ENCODE data around the gene DNAH8.

DNA sequence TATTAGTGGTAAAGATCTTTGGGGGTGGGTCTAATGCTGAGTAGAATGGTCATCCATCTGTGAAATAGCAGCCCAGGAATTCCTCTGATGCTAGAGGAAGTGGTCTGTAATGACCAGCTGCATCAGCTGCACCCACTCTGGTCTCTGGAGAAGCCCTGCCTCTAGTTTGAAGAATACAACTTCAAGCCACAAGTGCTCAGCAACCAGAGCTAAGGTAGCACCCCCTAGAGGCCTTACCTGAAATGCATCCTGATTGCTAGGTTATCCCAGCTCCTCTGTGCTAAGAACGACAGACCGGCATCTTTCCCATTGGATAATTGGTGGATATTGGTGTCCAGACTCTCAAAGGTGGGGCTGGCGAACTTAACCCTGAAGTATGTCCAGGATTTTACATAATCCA is 58.2 kb downstream of the DNAH8 start:
- TF ChIP-seq, protein P1, sequence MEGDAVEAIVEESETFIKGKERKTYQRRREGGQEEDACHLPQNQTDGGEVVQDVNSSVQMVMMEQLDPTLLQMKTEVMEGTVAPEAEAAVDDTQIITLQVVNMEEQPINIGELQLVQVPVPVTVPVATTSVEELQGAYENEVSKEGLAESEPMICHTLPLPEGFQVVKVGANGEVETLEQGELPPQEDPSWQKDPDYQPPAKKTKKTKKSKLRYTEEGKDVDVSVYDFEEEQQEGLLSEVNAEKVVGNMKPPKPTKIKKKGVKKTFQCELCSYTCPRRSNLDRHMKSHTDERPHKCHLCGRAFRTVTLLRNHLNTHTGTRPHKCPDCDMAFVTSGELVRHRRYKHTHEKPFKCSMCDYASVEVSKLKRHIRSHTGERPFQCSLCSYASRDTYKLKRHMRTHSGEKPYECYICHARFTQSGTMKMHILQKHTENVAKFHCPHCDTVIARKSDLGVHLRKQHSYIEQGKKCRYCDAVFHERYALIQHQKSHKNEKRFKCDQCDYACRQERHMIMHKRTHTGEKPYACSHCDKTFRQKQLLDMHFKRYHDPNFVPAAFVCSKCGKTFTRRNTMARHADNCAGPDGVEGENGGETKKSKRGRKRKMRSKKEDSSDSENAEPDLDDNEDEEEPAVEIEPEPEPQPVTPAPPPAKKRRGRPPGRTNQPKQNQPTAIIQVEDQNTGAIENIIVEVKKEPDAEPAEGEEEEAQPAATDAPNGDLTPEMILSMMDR (IDR thresholded peaks at IDR 0.05): no peak
- no peak for TF ChIP-seq POLR2A (IDR thresholded peaks at IDR 0.05; ENCODE audit: low read depth)
- TF ChIP-seq EP300 (IDR thresholded peaks at IDR 0.05): no peak
- no peak for TF ChIP-seq POLR2AphosphoS5 (IDR thresholded peaks at IDR 0.05)

Data from esophagus muscularis mucosa (tissue), 4 donors.